H1 (cell line): ENCODE results near the gene RRAGC. TPM values are rescaled to one million over a fixed set of nuclear protein-coding genes. Genes with fewer than 3 reads are reported as not detected.

Source experiments
- BRCA1 ChIP-seq: IDR thresholded peaks from 2 replicates; pipeline ENCODE4 v1.6.1; 2012; ENCODE audit warnings: low read depth, low read length, improper control_type of control experiment
- CBX5 ChIP-seq: fragments of 300-800, 300-1000 bp; sonication (generic); IDR thresholded peaks from 2 replicates; pipeline ENCODE4 v1.7.1; 2016; ENCODE audit warnings: antibody characterized with exemption, low read length, low read depth
- CHD1 ChIP-seq: IDR thresholded peaks from 2 replicates; pipeline ENCODE4 v1.6.1; 2012; ENCODE audit warnings: low read depth, low read length, improper control_type of control experiment
- FOSL1 ChIP-seq: IDR thresholded peaks from 2 replicates; pipeline ENCODE4 v1.6.1; 2011; ENCODE audit warnings: mild to moderate bottlenecking, low read depth, low read length, moderate library complexity; ENCODE audit not compliant: insufficient read depth
- GTF2F1 ChIP-seq: IDR thresholded peaks from 2 replicates; pipeline ENCODE4 v1.6.1; 2012; ENCODE audit warnings: low read depth, low read length, improper control_type of control experiment, borderline replicate concordance
- JUND ChIP-seq: IDR thresholded peaks from 2 replicates; pipeline ENCODE4 v1.6.1; 2011; ENCODE audit warnings: mild to moderate bottlenecking, improper control_type of control experiment, low read length
- MAFK ChIP-seq: IDR thresholded peaks from 2 replicates; pipeline ENCODE4 v1.6.1; 2012; ENCODE audit warnings: low read depth, mild to moderate bottlenecking, improper control_type of control experiment, low read length
- PHF8 ChIP-seq: fragments of 200-600 bp; sonication (generic); conservative IDR thresholded peaks from 2 replicates; pipeline ENCODE4 v1.7.1; 2012; ENCODE audit warnings: low read depth, mild to moderate bottlenecking, inconsistent platforms, low read length, moderate library complexity
- POLR2AphosphoS5 ChIP-seq: IDR thresholded peaks from 2 replicates; pipeline ENCODE4 v1.6.1; 2011; ENCODE audit warnings: low read depth, low read length
- RAD21 ChIP-seq, 2 experiments: IDR thresholded peaks in 1 of 2; conservative IDR thresholded peaks in 1 of 2; 2 replicates each; pipeline ENCODE4 v1.6.1; 2011; ENCODE audit warnings: low read depth in 2 of 2, low read length in 2 of 2, improper control_type of control experiment in 1 of 2, inconsistent platforms in 1 of 2, mild to moderate bottlenecking in 1 of 2, moderate library complexity in 1 of 2
- RFX5 ChIP-seq: IDR thresholded peaks from 2 replicates; pipeline ENCODE4 v1.6.1; 2011; ENCODE audit warnings: low read depth, low read length, improper control_type of control experiment, borderline replicate concordance
- SIRT6 ChIP-seq: IDR thresholded peaks from one replicate; pipeline ENCODE4 v1.7.1; 2012; ENCODE audit warnings: low read length, inconsistent platforms
- SP1 ChIP-seq: IDR thresholded peaks from 2 replicates; pipeline ENCODE4 v1.6.1; 2011; ENCODE audit warnings: low read depth, low read length
- SP2 ChIP-seq: IDR thresholded peaks from 2 replicates; pipeline ENCODE4 v1.6.1; 2012; ENCODE audit warnings: mild to moderate bottlenecking, low read length, inconsistent platforms
- SRF ChIP-seq: IDR thresholded peaks from 2 replicates; pipeline ENCODE4 v1.6.1; 2011; ENCODE audit warnings: mild to moderate bottlenecking, low read depth, low read length, moderate library complexity
- TAF7 ChIP-seq: optimal IDR thresholded peaks from 2 replicates; pipeline ENCODE3; 2011; ENCODE audit warnings: low read depth, mild to moderate bottlenecking, inconsistent platforms, low read length, moderate library complexity, borderline replicate concordance
- TEAD4 ChIP-seq: IDR thresholded peaks from 2 replicates; pipeline ENCODE4 v1.6.1; 2012; ENCODE audit warnings: low read depth, low read length, inconsistent platforms, mixed read lengths
- polyA plus RNA-seq, 7 experiments: library from polyadenylated mRNA; depleted of rRNA in 3 of 7; stranded (reverse) in 5 of 7; unstranded in 2 of 7; fragments of >200 nt in 5 of 7; fragments of 200-250 nt in 2 of 7; gene quantifications; 1 replicate in 5 of 7; 2 replicates in 1 of 7; 4 replicates in 1 of 7; pipeline versions ENCODE4 v1.2.1 to v1.2.3, GENCODE V29; 2011 to 2013; ENCODE audit warnings: missing spikeins in 2 of 7, mixed read lengths in 2 of 7
- total RNA-seq: library from RNA; stranded (reverse); fragmentation: NEBNext Ultra II Directional; extraction: Animal tissue kit (Norgen Biotek cat#: 25700); gene quantifications from 2 replicates; pipeline ENCODE4 v1.2.1, GENCODE V29; 2021

RRAGC gene
- total and polyA plus RNA-seq, 2 of the 8 experiments (the other 6 are each of a cell fraction or from before 2014, with no cell fraction given), result 12.0 to 16.5 TPM

- TF ChIP-seq MAFK, result no peak
- no peak for TF ChIP-seq SP1
- no peak for TF ChIP-seq POLR2AphosphoS5
- no peak for TF ChIP-seq BRCA1
- no peak for TF ChIP-seq SIRT6
- TF ChIP-seq JUND, result no peak
- TF ChIP-seq TAF7, result no peak
- TF ChIP-seq GTF2F1, result peak; percentile 37; the same call in 1 of the 2 replicates
- TF ChIP-seq CBX5, result no peak
- TF ChIP-seq RAD21 (IDR thresholded peaks at IDR 0.05 in 1 of 2, conservative IDR thresholded peaks at IDR 0.05 in 1 of 2; ENCODE audit: low read depth in 2 of 2, low read length in 2 of 2), result 0 out of 4 replicates have a peak, but pooled peaks of 1 of the 2 experiments have one; percentile 15
- TF ChIP-seq TEAD4, result no peak
- no peak for TF ChIP-seq RFX5
- no peak for TF ChIP-seq SP2
- no peak for TF ChIP-seq SRF
- 0 out of 2 replicates have a peak, but pooled peaks have one; percentile 26 for TF ChIP-seq PHF8
- TF ChIP-seq FOSL1, result 0 out of 2 replicates have a peak, but pooled peaks have one; percentile 23
- no peak for TF ChIP-seq CHD1
Measured at GRCh38 chr1:38804062-38804886, 55.3 kb downstream of the RRAGC start (continued).
